ENCODE measurements around the gene GPSM3. TPM values are rescaled to one million over a fixed set of nuclear protein-coding genes. Genes with fewer than 3 reads are reported as not detected.

Gene GPSM3
- total and polyA plus RNA-seq, 5 donors from 2014 or later, result 82.4 to 202 (median 103) TPM

- peak overlapping the region; percentile 86 for H3K4me3 ChIP-seq (ENCODE audit: low read depth, low read length)
- H3K4me1 ChIP-seq (ENCODE audit: control insufficient read depth, insufficient read depth, low read length, poor library complexity, severe bottlenecking), result peaks cover 42% of the 10 kb centered on the region
- no peaks in the 10 kb centered on the region for H3K9me3 ChIP-seq (ENCODE audit: control insufficient read depth in 2 of 2, low read length in 2 of 2)
- H3K36me3 ChIP-seq (ENCODE audit: control insufficient read depth, insufficient read depth, low read length), result peaks cover 12% of the 10 kb centered on the region
- H3K27ac ChIP-seq (ENCODE audit: insufficient read depth, low read length, poor library complexity, severe bottlenecking), result no peak overlapping the region
- peak overlapping the region in 1 of 3 donors; percentile 78 for H3K27ac Mint-ChIP-seq
- H3K27me3 ChIP-seq (ENCODE audit: control insufficient read depth, insufficient read depth, low read length), result no peaks in the 10 kb centered on the region
- no peaks in the 10 kb centered on the region for H3K27me3 Mint-ChIP-seq
- DNase-seq (no peak), ATAC-seq (ENCODE audit: low read depth in 2 of 2) (no peak)
- H3K4me3 Mint-ChIP-seq, result peak overlapping the region; percentile 65 to 98 (median 87)
- H3K36me3 Mint-ChIP-seq, result peaks cover 22% of the 10 kb centered on the region
- no peaks in the 10 kb centered on the region for H3K9me3 Mint-ChIP-seq
- peaks cover 6 to 79% (median 37%) of the 10 kb centered on the region in 4 donors for H3K4me1 Mint-ChIP-seq
Measured at GRCh38 chr6:32174416-32174815, 18.0 kb downstream of the GPSM3 start.

- Histone ChIP-seq H3K27me3 (ENCODE audit: control insufficient read depth, insufficient read depth, low read length) (no peaks in the 10 kb centered on the region), H3K4me1 (ENCODE audit: control insufficient read depth, insufficient read depth, low read length, poor library complexity, severe bottlenecking) (peaks cover 31% of the 10 kb centered on the region), H3K9me3 (ENCODE audit: control insufficient read depth in 2 of 2, low read length in 2 of 2) (no peaks in the 10 kb centered on the region), H3K36me3 (ENCODE audit: control insufficient read depth, insufficient read depth, low read length) (peaks cover 12% of the 10 kb centered on the region), H3K27ac (ENCODE audit: insufficient read depth, low read length, poor library complexity, severe bottlenecking) (no peak overlapping the region), H3K4me3 (ENCODE audit: low read depth, low read length) (no peak overlapping the region)
- Mint-ChIP-seq H3K9me3 (no peaks in the 10 kb centered on the region), H3K36me3 (peaks cover 22% of the 10 kb centered on the region), H3K4me1 (peaks cover 6 to 71% (median 30%) of the 10 kb centered on the region in 4 donors), H3K4me3 (peak overlapping the region; percentile 8 to 78 (median 52)), H3K27me3 (no peaks in the 10 kb centered on the region), H3K27ac (peak overlapping the region in 1 of 3 donors; percentile 74)
- DNase-seq (no peak), ATAC-seq (ENCODE audit: low read depth in 2 of 2) (no peak)
Measured at GRCh38 chr6:32173051-32173727, 19.3 kb downstream of the GPSM3 start.

- peak overlapping the region in 1 of 3 donors; percentile 33 for H3K27ac Mint-ChIP-seq
- H3K9me3 ChIP-seq (ENCODE audit: control insufficient read depth in 2 of 2, low read length in 2 of 2), result no peaks in the 10 kb centered on the region
- peaks cover 16% of the 10 kb centered on the region for H3K36me3 ChIP-seq (ENCODE audit: control insufficient read depth, insufficient read depth, low read length)
- peaks cover 31% of the 10 kb centered on the region for H3K36me3 Mint-ChIP-seq
- no peak overlapping the region for H3K27ac ChIP-seq (ENCODE audit: insufficient read depth, low read length, poor library complexity, severe bottlenecking)
- H3K4me1 ChIP-seq (ENCODE audit: control insufficient read depth, insufficient read depth, low read length, poor library complexity, severe bottlenecking), result peaks cover 18% of the 10 kb centered on the region
- no peak for ATAC-seq (ENCODE audit: low read depth in 2 of 2)
- H3K9me3 Mint-ChIP-seq, result no peaks in the 10 kb centered on the region
- H3K4me3 Mint-ChIP-seq, result peak overlapping the region in 2 of 4 donors; percentile 36 to 63
- H3K4me1 Mint-ChIP-seq, result peaks cover 0 to 53% (median 16%) of the 10 kb centered on the region in 4 donors
- H3K27me3 ChIP-seq (ENCODE audit: control insufficient read depth, insufficient read depth, low read length), result no peaks in the 10 kb centered on the region
- no peaks in the 10 kb centered on the region for H3K27me3 Mint-ChIP-seq
- H3K4me3 ChIP-seq (ENCODE audit: low read depth, low read length), result no peak overlapping the region
- DNase-seq, result no peak
Measured at GRCh38 chr6:32171234-32171633, 21.2 kb downstream of the GPSM3 start.

- Mint-ChIP-seq H3K9me3 (no peaks in the 10 kb centered on the region), H3K27me3 (no peaks in the 10 kb centered on the region), H3K4me1 (peaks cover 0 to 46% (median 15%) of the 10 kb centered on the region in 4 donors), H3K36me3 (peaks cover 31% of the 10 kb centered on the region), H3K27ac (no peak overlapping the region), H3K4me3 (no peak overlapping the region)
- Histone ChIP-seq H3K36me3 (ENCODE audit: control insufficient read depth, insufficient read depth, low read length) (peaks cover 16% of the 10 kb centered on the region), H3K27me3 (ENCODE audit: control insufficient read depth, insufficient read depth, low read length) (no peaks in the 10 kb centered on the region), H3K27ac (ENCODE audit: insufficient read depth, low read length, poor library complexity, severe bottlenecking) (no peak overlapping the region), H3K4me3 (ENCODE audit: low read depth, low read length) (no peak overlapping the region), H3K9me3 (ENCODE audit: control insufficient read depth in 2 of 2, low read length in 2 of 2) (no peaks in the 10 kb centered on the region), H3K4me1 (ENCODE audit: control insufficient read depth, insufficient read depth, low read length, poor library complexity, severe bottlenecking) (peaks cover 13% of the 10 kb centered on the region)
- ATAC-seq (ENCODE audit: low read depth in 2 of 2), result no peak
- no peak for DNase-seq
Measured at GRCh38 chr6:32170294-32170693, 22.1 kb downstream of the GPSM3 start.

- H3K9me3 ChIP-seq (ENCODE audit: control insufficient read depth in 2 of 2, low read length in 2 of 2), result no peaks in the 10 kb centered on the region
- no peaks in the 10 kb centered on the region for H3K27me3 ChIP-seq (ENCODE audit: control insufficient read depth, insufficient read depth, low read length)
- H3K36me3 Mint-ChIP-seq, result peaks cover 35% of the 10 kb centered on the region
- H3K4me1 ChIP-seq (ENCODE audit: control insufficient read depth, insufficient read depth, low read length, poor library complexity, severe bottlenecking), result peaks cover under 1% of the 10 kb centered on the region
- no peak for DNase-seq
- peak overlapping the region in 1 of 3 donors; percentile 75 for H3K27ac Mint-ChIP-seq
- H3K4me1 Mint-ChIP-seq, result peaks cover 0 to 33% (median 13%) of the 10 kb centered on the region in 4 donors
- H3K9me3 Mint-ChIP-seq, result no peaks in the 10 kb centered on the region
- ATAC-seq (ENCODE audit: low read depth in 2 of 2), result no peak
- H3K27me3 Mint-ChIP-seq, result no peaks in the 10 kb centered on the region
- no peak overlapping the region for H3K4me3 ChIP-seq (ENCODE audit: low read depth, low read length)
- peaks cover 16% of the 10 kb centered on the region for H3K36me3 ChIP-seq (ENCODE audit: control insufficient read depth, insufficient read depth, low read length)
- no peak overlapping the region for H3K4me3 Mint-ChIP-seq
- no peak overlapping the region for H3K27ac ChIP-seq (ENCODE audit: insufficient read depth, low read length, poor library complexity, severe bottlenecking)
Measured at GRCh38 chr6:32168807-32169591, 23.4 kb downstream of the GPSM3 start.

GRCh38 chr6:32168350-32168749 lies 24.1 kb downstream of the GPSM3 start:
- no peak for ATAC-seq (ENCODE audit: low read depth in 2 of 2)
- H3K27ac Mint-ChIP-seq, result peak overlapping the region in 1 of 3 donors; percentile 75
- H3K36me3 Mint-ChIP-seq, result peaks cover 35% of the 10 kb centered on the region
- no peaks in the 10 kb centered on the region for H3K9me3 Mint-ChIP-seq
- peaks cover 16% of the 10 kb centered on the region for H3K36me3 ChIP-seq (ENCODE audit: control insufficient read depth, insufficient read depth, low read length)
- DNase-seq, result no peak
- H3K27me3 Mint-ChIP-seq, result no peaks in the 10 kb centered on the region
- H3K4me3 Mint-ChIP-seq, result no peak overlapping the region
- H3K27ac ChIP-seq (ENCODE audit: insufficient read depth, low read length, poor library complexity, severe bottlenecking), result no peak overlapping the region
- H3K27me3 ChIP-seq (ENCODE audit: control insufficient read depth, insufficient read depth, low read length), result no peaks in the 10 kb centered on the region
- no peaks in the 10 kb centered on the region for H3K9me3 ChIP-seq (ENCODE audit: control insufficient read depth in 2 of 2, low read length in 2 of 2)
- no peaks in the 10 kb centered on the region for H3K4me1 ChIP-seq (ENCODE audit: control insufficient read depth, insufficient read depth, low read length, poor library complexity, severe bottlenecking)
- H3K4me3 ChIP-seq (ENCODE audit: low read depth, low read length), result no peak overlapping the region
- H3K4me1 Mint-ChIP-seq, result peaks cover 0 to 26% (median 9%) of the 10 kb centered on the region in 4 donors

- ATAC-seq (ENCODE audit: low read depth in 2 of 2), result no peak
- H3K27me3 ChIP-seq (ENCODE audit: control insufficient read depth, insufficient read depth, low read length), result no peaks in the 10 kb centered on the region
- no peak overlapping the region for H3K4me3 Mint-ChIP-seq
- peaks cover 0 to 23% (median 4%) of the 10 kb centered on the region in 4 donors for H3K4me1 Mint-ChIP-seq
- no peak for DNase-seq
- no peaks in the 10 kb centered on the region for H3K27me3 Mint-ChIP-seq
- H3K4me1 ChIP-seq (ENCODE audit: control insufficient read depth, insufficient read depth, low read length, poor library complexity, severe bottlenecking), result no peaks in the 10 kb centered on the region
- H3K27ac Mint-ChIP-seq, result peak overlapping the region in 1 of 3 donors; percentile 87
- H3K9me3 Mint-ChIP-seq, result no peaks in the 10 kb centered on the region
- H3K36me3 ChIP-seq (ENCODE audit: control insufficient read depth, insufficient read depth, low read length), result peaks cover 16% of the 10 kb centered on the region
- H3K36me3 Mint-ChIP-seq, result peaks cover 39% of the 10 kb centered on the region
- H3K9me3 ChIP-seq (ENCODE audit: control insufficient read depth in 2 of 2, low read length in 2 of 2), result no peaks in the 10 kb centered on the region
- H3K27ac ChIP-seq (ENCODE audit: insufficient read depth, low read length, poor library complexity, severe bottlenecking), result no peak overlapping the region
- no peak overlapping the region for H3K4me3 ChIP-seq (ENCODE audit: low read depth, low read length)
Measured at GRCh38 chr6:32167761-32168262, 24.6 kb downstream of the GPSM3 start.
